IMR-90 (cell line): ENCODE results near the gene TM2D3. TPM values are rescaled to one million over a fixed set of nuclear protein-coding genes. Genes with fewer than 3 reads are reported as not detected.

Experiments used
- ATAC-seq: fragments of 200-7000 bp; cut with Tn5 transposase; 2 replicates; pipeline ENCODE4 v1.9.1; 2020; ENCODE audit warnings: low read depth, mild to moderate bottlenecking, moderate library complexity
- BruUV-seq: library from RNA; stranded (reverse); fragments of 400-500 nt; replicated peaks from 2 replicates; lab custom pipeline; 2021; lab: Mats Ljungman, UMichigan
- CTCF ChIA-PET: fragments of 300-600 bp; formaldehyde crosslinking; extraction: SDS; loops from one replicate; lab custom pipeline; 2021; ENCODE audit warnings: antibody characterized with exemption; lab: Yijun Ruan, JAX
- POLR2A ChIA-PET: fragments of 300-600 bp; sonication (Branson Sonifier 250); formaldehyde crosslinking; loops from one replicate; lab custom pipeline; 2022; ENCODE audit warnings: antibody characterized with exemption; ENCODE audit not compliant: unreplicated experiment; lab: Charles Lee
- DNase-seq: peaks from one replicate; pipeline ENCODE4 v3.0.0; 2013
- H2AFZ ChIP-seq: replicated peaks from 2 replicates; pipeline ENCODE3; 2013; ENCODE audit warnings: low read length, mild to moderate bottlenecking; ENCODE audit not compliant: poor library complexity
- H2AK5ac ChIP-seq: 2 replicates; pipeline ENCODE4 v1.6.1; 2013; ENCODE audit warnings: low read depth, low read length, inconsistent platforms
- H2AK9ac ChIP-seq: replicated peaks from 2 replicates; pipeline ENCODE3; 2013; ENCODE audit warnings: mild to moderate bottlenecking, low read depth, low read length, moderate library complexity; ENCODE audit not compliant: poor library complexity
- H2BK120ac ChIP-seq: 2 replicates; pipeline ENCODE4 v1.6.1; 2013; ENCODE audit warnings: low read depth, low read length, inconsistent platforms
- H2BK15ac ChIP-seq: 3 replicates; pipeline ENCODE4 v1.6.1; 2013; ENCODE audit warnings: low read depth, low read length, inconsistent platforms
- H2BK20ac ChIP-seq: 2 replicates; pipeline ENCODE4 v1.6.1; 2013; ENCODE audit warnings: low read depth, mild to moderate bottlenecking, inconsistent platforms, low read length, moderate library complexity
- H2BK5ac ChIP-seq: 2 replicates; pipeline ENCODE4 v1.6.1; 2013; ENCODE audit warnings: mild to moderate bottlenecking, low read depth, low read length, inconsistent platforms; ENCODE audit not compliant: poor library complexity, severe bottlenecking
- H3K14ac ChIP-seq: replicated peaks from 2 replicates; pipeline ENCODE4 v1.6.1; 2013; ENCODE audit warnings: low read depth, low read length, inconsistent platforms
- H3K18ac ChIP-seq: 2 replicates; pipeline ENCODE4 v1.6.1; 2013; ENCODE audit warnings: low read depth, low read length, control low read depth
- H3K23ac ChIP-seq: 2 replicates; pipeline ENCODE4 v1.6.1; 2013; ENCODE audit warnings: low read depth, low read length, inconsistent platforms
- H3K27ac ChIP-seq: 2 replicates; pipeline ENCODE4 v1.5.1; 2013; ENCODE audit warnings: mild to moderate bottlenecking, control low read depth, low read length; ENCODE audit not compliant: insufficient read depth
- H3K27me3 ChIP-seq: 2 replicates; pipeline ENCODE4 v1.6.1; 2013; ENCODE audit warnings: low read length; ENCODE audit not compliant: control insufficient read depth, insufficient read depth
- H3K36me3 ChIP-seq: 2 replicates; pipeline ENCODE4 v1.6.1; 2013; ENCODE audit warnings: low read length, mixed read lengths; ENCODE audit not compliant: control insufficient read depth, insufficient read depth
- H3K4ac ChIP-seq: 2 replicates; pipeline ENCODE4 v1.6.1; 2013; ENCODE audit warnings: low read depth, low read length, inconsistent platforms
- H3K4me1 ChIP-seq: 2 replicates; pipeline ENCODE4 v1.6.1; 2013; ENCODE audit warnings: low read length, mixed read lengths; ENCODE audit not compliant: control insufficient read depth, insufficient read depth
- H3K4me2 ChIP-seq: 2 replicates; pipeline ENCODE4 v1.6.1; 2013; ENCODE audit warnings: low read depth, mild to moderate bottlenecking, control low read depth, low read length, moderate library complexity
- H3K4me3 ChIP-seq: 2 replicates; pipeline ENCODE4 v1.5.1; 2013; ENCODE audit warnings: low read depth, mild to moderate bottlenecking, control low read depth, low read length, moderate library complexity; ENCODE audit not compliant: insufficient read depth
- H3K56ac ChIP-seq: 2 replicates; pipeline ENCODE4 v1.6.1; 2013; ENCODE audit warnings: low read length, inconsistent platforms; ENCODE audit not compliant: insufficient read depth; ENCODE audit errors: extremely low read depth
- H3K79me1 ChIP-seq, 2 experiments: 2 replicates each; pipeline ENCODE4 v1.6.1; 2013; ENCODE audit warnings: low read length in 2 of 2, inconsistent platforms in 1 of 2, low read depth in 1 of 2
- H3K9ac ChIP-seq: 2 replicates; pipeline ENCODE4 v1.6.1; 2013; ENCODE audit warnings: low read depth, low read length, control low read depth
- H3K9me1 ChIP-seq: 2 replicates; pipeline ENCODE4 v1.6.1; 2013; ENCODE audit warnings: low read length, inconsistent platforms; ENCODE audit not compliant: insufficient read depth
- H3K9me3 ChIP-seq: 2 replicates; pipeline ENCODE4 v1.6.1; 2013; ENCODE audit warnings: low read length; ENCODE audit not compliant: control insufficient read depth, insufficient read depth
- H4K20me1 ChIP-seq: 2 replicates; pipeline ENCODE4 v1.6.1; 2013; ENCODE audit warnings: low read length, inconsistent platforms; ENCODE audit not compliant: insufficient read depth
- H4K5ac ChIP-seq: 2 replicates; pipeline ENCODE4 v1.6.1; 2013; ENCODE audit warnings: mild to moderate bottlenecking, low read depth, low read length, control low read depth
- H4K8ac ChIP-seq, 2 experiments: 2 replicates each; pipeline ENCODE4 v1.6.1; 2013; ENCODE audit warnings: low read depth in 2 of 2, low read length in 2 of 2, control low read depth in 1 of 2, inconsistent platforms in 1 of 2
- H4K91ac ChIP-seq: 2 replicates; pipeline ENCODE4 v1.6.1; 2013; ENCODE audit warnings: low read depth, low read length, inconsistent platforms; ENCODE audit not compliant: insufficient read depth
- CEBPB ChIP-seq: IDR thresholded peaks from 2 replicates; pipeline ENCODE4 v1.6.1; 2012; ENCODE audit warnings: low read depth, low read length, improper control_type of control experiment
- CTCF ChIP-seq: conservative IDR thresholded peaks from 2 replicates; pipeline ENCODE4 v1.5.1; 2012; ENCODE audit warnings: mild to moderate bottlenecking, low read depth, low read length, improper control_type of control experiment
- MAFK ChIP-seq: IDR thresholded peaks from 2 replicates; pipeline ENCODE4 v1.6.1; 2012; ENCODE audit warnings: low read depth, low read length, improper control_type of control experiment
- MAZ ChIP-seq: IDR thresholded peaks from 2 replicates; pipeline ENCODE4 v1.6.1; 2012; ENCODE audit warnings: low read depth, mild to moderate bottlenecking, low read length, improper control_type of control experiment, moderate library complexity, borderline replicate concordance
- MXI1 ChIP-seq: IDR thresholded peaks from 2 replicates; pipeline ENCODE4 v1.6.1; 2012; ENCODE audit warnings: low read depth, mild to moderate bottlenecking, low read length, moderate library complexity, borderline replicate concordance
- POLR2A ChIP-seq: IDR thresholded peaks from 2 replicates; pipeline ENCODE4 v1.6.1; 2012; ENCODE audit warnings: mild to moderate bottlenecking, low read depth, low read length
- RAD21 ChIP-seq: IDR thresholded peaks from 2 replicates; pipeline ENCODE4 v1.6.1; 2012; ENCODE audit warnings: low read length, improper control_type of control experiment
- SMC3 ChIP-seq: fragments of 150-350 bp; IDR thresholded peaks from 2 replicates; pipeline ENCODE4 v1.6.1; 2016; ENCODE audit warnings: low read depth, mild to moderate bottlenecking, antibody characterized with exemption, low read length, moderate library complexity
- WGBS, 2 experiments: methylation state at CpG; one replicate each; pipeline versions ENCODE4 v1.1.5 to v1.1.7; 2013; ENCODE audit warnings: missing lambda C conversion rate in 2 of 2; ENCODE audit not compliant: insufficient read length in 1 of 2; ENCODE audit errors: extremely low coverage in 2 of 2; 5-methylcytosine and 5-hydroxymethylcytosine counted together
- dilution Hi-C: fragments of 300-500 bp; cut with HindIII; formaldehyde crosslinking; loops from one replicate; pipeline ENCODE4 v1.14.3; 2018; ENCODE audit warnings: low sequenced_read_pairs; ENCODE audit not compliant: unreplicated experiment
- in situ Hi-C: fragments of 300-500 bp; cut with MboI; formaldehyde crosslinking; loops from 3 replicates; pipeline ENCODE4 v1.14.3; 2019; ENCODE audit warnings: low sequenced_read_pairs, inconsistent platforms, mixed read lengths
- intact Hi-C: fragments of 100-400 bp; cut with micrococcal nuclease; formaldehyde crosslinking; loops from 2 replicates; pipeline ENCODE4 v1.10.0; 2022
- polyA plus RNA-seq, 3 experiments: library from polyadenylated mRNA; depleted of rRNA; stranded (reverse); fragments of >200 nt; gene quantifications; 2 replicates each; pipeline ENCODE4 v1.2.3, GENCODE V29; 2012; ENCODE audit warnings: low replicate concordance in 1 of 3
- total RNA-seq: library from RNA; depleted of rRNA; stranded (reverse); fragments of >200 nt; gene quantifications from 2 replicates; pipeline ENCODE4 v1.2.3, GENCODE V29; 2012
- TF ChIP-seq, protein P1 (sequence below): fragments of 150-350 bp; IDR thresholded peaks from 2 replicates; pipeline ENCODE4 v1.6.1; 2016; ENCODE audit warnings: low read depth, mild to moderate bottlenecking, low read length, moderate library complexity, borderline replicate concordance

Gene TM2D3
- total and polyA plus RNA-seq, 2 of the 4 experiments (the other 2 are of a cell fraction), result 27.4 to 34.5 TPM

DNA sequence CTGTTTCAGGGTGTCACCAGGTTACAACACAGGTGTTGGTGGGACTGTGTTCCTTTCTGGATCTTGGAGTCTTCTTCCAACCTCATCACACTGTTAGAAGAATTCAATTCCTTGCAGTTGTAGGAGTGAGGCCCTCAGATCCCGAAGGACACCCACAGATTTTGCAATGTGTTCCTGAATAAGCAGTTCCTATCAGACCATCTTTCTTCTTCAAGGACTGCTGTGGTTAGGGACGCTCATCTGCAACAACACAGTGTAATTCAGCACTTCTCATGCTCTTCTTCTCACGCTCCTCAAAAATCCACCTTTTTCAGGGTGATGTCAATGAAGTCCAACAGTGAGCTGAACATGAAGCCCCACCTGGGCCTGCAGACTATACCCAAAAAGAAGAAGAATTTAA, 18.8 kb downstream of the TM2D3 start:
- H3K4me3 ChIP-seq, result no peak overlapping the region
- peaks cover 5% of the 10 kb centered on the region for H3K4me1 ChIP-seq
- H3K27me3 ChIP-seq, result no peaks in the 10 kb centered on the region
- CTCF ChIA-PET, result no interaction called here
- no peak overlapping the region for H2BK20ac ChIP-seq
- TF ChIP-seq CEBPB (no peak), MAZ (no peak), MAFK (no peak), MXI1 (no peak), RAD21 (no peak), SMC3 (no peak), CTCF (no peak), POLR2A (no peak)
- TF ChIP-seq, protein P1, sequence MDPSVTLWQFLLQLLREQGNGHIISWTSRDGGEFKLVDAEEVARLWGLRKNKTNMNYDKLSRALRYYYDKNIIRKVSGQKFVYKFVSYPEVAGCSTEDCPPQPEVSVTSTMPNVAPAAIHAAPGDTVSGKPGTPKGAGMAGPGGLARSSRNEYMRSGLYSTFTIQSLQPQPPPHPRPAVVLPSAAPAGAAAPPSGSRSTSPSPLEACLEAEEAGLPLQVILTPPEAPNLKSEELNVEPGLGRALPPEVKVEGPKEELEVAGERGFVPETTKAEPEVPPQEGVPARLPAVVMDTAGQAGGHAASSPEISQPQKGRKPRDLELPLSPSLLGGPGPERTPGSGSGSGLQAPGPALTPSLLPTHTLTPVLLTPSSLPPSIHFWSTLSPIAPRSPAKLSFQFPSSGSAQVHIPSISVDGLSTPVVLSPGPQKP, result no peak
- DNase-seq, result no peak
- dilution Hi-C loops, result no loop called here
- no peak overlapping the region for H4K8ac ChIP-seq
- H3K18ac ChIP-seq, result no peak overlapping the region
- no peaks in the 10 kb centered on the region for H3K9me3 ChIP-seq
- no peak overlapping the region for H3K56ac ChIP-seq
- H2AK9ac ChIP-seq, result no peak overlapping the region
- no peaks in the 10 kb centered on the region for H3K79me1 ChIP-seq
- no peak overlapping the region for H4K5ac ChIP-seq
- no peaks in the 10 kb centered on the region for H3K36me3 ChIP-seq
- no CpG with 5 or more reads among the region's 3 CpGs for WGBS, 2 experiments
- in situ Hi-C loops, result no loop called here
- ATAC-seq, result no peak
- no peak overlapping the region for H2BK15ac ChIP-seq
- H3K4ac ChIP-seq, result no peak overlapping the region
- no peak overlapping the region for H3K4me2 ChIP-seq
- H2AFZ ChIP-seq, result no peak overlapping the region
- BruUV-seq, result no TSS peak
- H2AK5ac ChIP-seq, result no peak overlapping the region
- H3K14ac ChIP-seq, result no peak overlapping the region
- 0 out of 2 replicates have a peak, but pooled peaks cover 4% of the 10 kb centered on the region for H3K9me1 ChIP-seq
- H4K91ac ChIP-seq, result no peak overlapping the region
- H3K9ac ChIP-seq, result no peak overlapping the region
- H3K23ac ChIP-seq, result no peak overlapping the region
- intact Hi-C loops, result no loop called here
- H2BK120ac ChIP-seq, result no peak overlapping the region
- H4K20me1 ChIP-seq, result no peaks in the 10 kb centered on the region
- POLR2A ChIA-PET, result no interaction called here
- H3K27ac ChIP-seq, result no peak overlapping the region
- H2BK5ac ChIP-seq, result no peak overlapping the region
